SIG-M5 treated with dmso at 0.1 percent for 504 hours (cell line): ENCODE measurements around the gene LHX4.

Experiments
- DNase-seq: peaks from one replicate; lab custom pipeline; 2025; ENCODE audit not compliant: unreplicated experiment; lab: John Stamatoyannopoulos, UW

LHX4 gene

GRCh38 chr1:180270530-180271271, 40.6 kb downstream of the LHX4 start:
- DNase-seq = no peak

- no peak for DNase-seq
Measured at GRCh38 chr1:180271272-180272255, 41.5 kb downstream of the LHX4 start.

- no peak for DNase-seq
Measured at GRCh38 chr1:180272395-180272794, 42.3 kb downstream of the LHX4 start.

GRCh38 chr1:180273066-180273465, 43.0 kb downstream of the LHX4 start:
- no peak for DNase-seq

GRCh38 chr1:180274221-180274620, 44.2 kb downstream of the LHX4 start:
- no peak for DNase-seq

- no peak for DNase-seq
Measured at GRCh38 chr1:180275726-180276125, 45.7 kb downstream of the LHX4 start.

GRCh38 chr1:180277476-180278193, 47.6 kb downstream of the LHX4 start:
- DNase-seq = no peak

GRCh38 chr1:180278194-180278515, 48.1 kb downstream of the LHX4 start:
- DNase-seq = no peak

GRCh38 chr1:180278596-180279395, 48.7 kb downstream of the LHX4 start:
- peak; percentile 85 for DNase-seq

- no peak for DNase-seq
Measured at GRCh38 chr1:180279651-180280050, 49.6 kb downstream of the LHX4 start.

- no peak for DNase-seq
Measured at GRCh38 chr1:180280617-180281016, 50.6 kb downstream of the LHX4 start.

- DNase-seq = no peak
Measured at GRCh38 chr1:180281490-180281889, 51.4 kb downstream of the LHX4 start.

- DNase-seq = no peak
Measured at GRCh38 chr1:180282401-180283044, 52.5 kb downstream of the LHX4 start.

- DNase-seq = no peak
Measured at GRCh38 chr1:180283098-180283497, 53.0 kb downstream of the LHX4 start.

GRCh38 chr1:180286417-180286816, 56.4 kb downstream of the LHX4 start:
- no peak for DNase-seq

GRCh38 chr1:180287988-180288705, 58.1 kb downstream of the LHX4 start:
- DNase-seq = no peak

- DNase-seq = no peak
Measured at GRCh38 chr1:180288940-180289339, 58.9 kb downstream of the LHX4 start.

GRCh38 chr1:180290265-180291001, 60.4 kb downstream of the LHX4 start:
- DNase-seq = no peak

GRCh38 chr1:180291004-180291403, 60.9 kb downstream of the LHX4 start:
- DNase-seq = no peak
